ENCODE data around the gene CXCL16. TPM values are rescaled to one million over a fixed set of nuclear protein-coding genes. Genes with fewer than 3 reads are reported as not detected.

CXCL16 gene
- total RNA-seq, 6 experiments from 2014 or later = 13.3 to 69.6 (median 31.3) TPM

DNA sequence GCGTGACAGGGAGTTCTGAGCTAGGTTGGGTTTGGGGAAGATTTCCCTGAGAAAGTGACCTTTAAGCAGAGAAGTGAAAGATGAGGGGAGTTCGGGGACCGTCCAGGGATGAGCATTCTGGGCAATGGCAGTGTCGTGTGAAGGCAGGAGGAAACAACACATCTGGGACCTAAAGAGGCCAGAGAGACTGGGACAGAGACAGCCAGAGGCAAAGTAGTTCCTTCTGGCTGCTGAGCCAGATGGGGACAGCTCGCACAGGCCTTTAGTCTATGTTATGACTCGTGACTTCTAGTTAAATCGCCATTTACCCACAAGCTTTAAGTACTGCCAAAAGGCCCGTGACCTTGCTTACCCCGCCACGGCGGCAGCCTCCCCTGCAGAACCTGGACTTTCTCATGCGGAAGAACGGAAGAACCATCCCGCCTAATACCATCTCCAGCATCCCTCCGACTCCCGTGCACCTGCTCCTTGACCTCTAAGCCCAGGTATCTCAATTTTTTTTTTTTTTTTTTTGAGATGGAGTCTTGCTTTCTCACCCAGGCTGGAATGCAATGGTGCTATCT lies 17.0 kb downstream of the CXCL16 start:
- Histone ChIP-seq H3K27me3 (no peaks in the 10 kb centered on the region), H3K9me3 (no peaks in the 10 kb centered on the region), H3K4me1 (peaks cover 0 to 35% (median 18%) of the 10 kb centered on the region in 4 donors), H3K27ac (no peak overlapping the region), H3K4me3 (no peak overlapping the region), H3K36me3 (peaks cover 0 to 5% (median 1%) of the 10 kb centered on the region in 4 donors)
- ATAC-seq (no peak), DNase-seq (no peak)
- intact Hi-C loops (cut with DNase I) = no loop called here
- no peak for TF ChIP-seq POLR2A (IDR thresholded peaks at IDR 0.05)
- TF ChIP-seq, protein P1, sequence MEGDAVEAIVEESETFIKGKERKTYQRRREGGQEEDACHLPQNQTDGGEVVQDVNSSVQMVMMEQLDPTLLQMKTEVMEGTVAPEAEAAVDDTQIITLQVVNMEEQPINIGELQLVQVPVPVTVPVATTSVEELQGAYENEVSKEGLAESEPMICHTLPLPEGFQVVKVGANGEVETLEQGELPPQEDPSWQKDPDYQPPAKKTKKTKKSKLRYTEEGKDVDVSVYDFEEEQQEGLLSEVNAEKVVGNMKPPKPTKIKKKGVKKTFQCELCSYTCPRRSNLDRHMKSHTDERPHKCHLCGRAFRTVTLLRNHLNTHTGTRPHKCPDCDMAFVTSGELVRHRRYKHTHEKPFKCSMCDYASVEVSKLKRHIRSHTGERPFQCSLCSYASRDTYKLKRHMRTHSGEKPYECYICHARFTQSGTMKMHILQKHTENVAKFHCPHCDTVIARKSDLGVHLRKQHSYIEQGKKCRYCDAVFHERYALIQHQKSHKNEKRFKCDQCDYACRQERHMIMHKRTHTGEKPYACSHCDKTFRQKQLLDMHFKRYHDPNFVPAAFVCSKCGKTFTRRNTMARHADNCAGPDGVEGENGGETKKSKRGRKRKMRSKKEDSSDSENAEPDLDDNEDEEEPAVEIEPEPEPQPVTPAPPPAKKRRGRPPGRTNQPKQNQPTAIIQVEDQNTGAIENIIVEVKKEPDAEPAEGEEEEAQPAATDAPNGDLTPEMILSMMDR (IDR thresholded peaks at IDR 0.05) = no peak
- 85% methylated on average over 14 of the region's 16 CpGs for WGBS (ENCODE audit: insufficient coverage, low coverage, low lambda C conversion rate, missing lambda C conversion rate)

DNA sequence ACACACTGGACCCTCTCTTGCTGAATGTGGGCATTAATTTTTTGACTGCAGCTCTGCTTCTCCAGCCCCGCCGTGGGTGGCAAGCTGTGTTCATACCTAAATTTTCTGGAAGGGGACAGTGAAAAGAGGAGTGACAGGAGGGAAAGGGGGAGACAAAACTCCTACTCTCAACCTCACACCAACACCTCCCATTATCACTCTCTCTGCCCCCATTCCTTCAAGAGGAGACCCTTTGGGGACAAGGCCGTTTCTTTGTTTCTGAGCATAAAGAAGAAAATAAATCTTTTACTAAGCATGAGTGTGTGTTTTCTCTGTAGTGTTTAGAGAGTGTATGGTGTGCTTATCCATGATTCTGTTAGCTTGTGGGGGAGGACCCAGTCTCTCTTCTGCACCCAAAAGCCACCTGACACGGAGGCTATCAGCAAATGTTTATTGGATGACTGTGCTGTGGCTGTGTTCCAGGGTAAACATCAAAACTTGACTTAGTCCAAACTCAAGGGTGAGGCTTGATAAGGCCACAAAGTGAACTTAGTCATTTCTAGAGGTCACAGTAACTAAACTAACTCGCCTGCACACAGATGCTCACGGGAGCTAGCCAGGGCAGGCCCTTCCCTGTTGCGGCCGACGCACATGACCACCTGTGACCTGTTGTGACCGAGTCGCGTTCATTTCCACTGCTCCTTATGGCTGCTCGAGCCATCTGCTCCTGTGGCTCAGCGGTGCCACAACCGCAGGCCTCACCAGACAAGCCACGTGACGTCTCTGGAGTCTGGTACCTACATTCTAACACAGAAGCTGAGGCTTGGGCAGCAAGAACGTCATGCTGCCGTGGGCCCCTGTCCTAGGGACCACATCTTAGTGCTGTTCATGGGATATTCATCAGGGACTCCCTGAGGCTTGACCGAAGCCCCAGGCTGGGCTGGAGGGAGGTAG lies 18.3 kb downstream of the CXCL16 start:
- H3K27ac ChIP-seq = peak overlapping the region in 2 of 3 donors; percentile 62 to 71
- H3K4me3 ChIP-seq = no peak overlapping the region
- DNase-seq (peak; percentile 73 to 93 (median 87)), ATAC-seq (peak; percentile 86 to 92 (median 89))
- peaks cover 0 to 25% (median 12%) of the 10 kb centered on the region in 4 donors for H3K4me1 ChIP-seq
- WGBS (ENCODE audit: insufficient coverage, low coverage, low lambda C conversion rate, missing lambda C conversion rate) = 49% methylated on average over 4 of the region's 20 CpGs
- intact Hi-C loops (cut with DNase I) = no loop called here
- TF ChIP-seq, protein P1 (IDR thresholded peaks at IDR 0.05) = no peak
- TF ChIP-seq POLR2A (IDR thresholded peaks at IDR 0.05) = no peak
- no peaks in the 10 kb centered on the region for H3K9me3 ChIP-seq
- peaks cover 0 to 13% (median 2%) of the 10 kb centered on the region in 4 donors for H3K36me3 ChIP-seq
- H3K27me3 ChIP-seq = no peaks in the 10 kb centered on the region

DNA sequence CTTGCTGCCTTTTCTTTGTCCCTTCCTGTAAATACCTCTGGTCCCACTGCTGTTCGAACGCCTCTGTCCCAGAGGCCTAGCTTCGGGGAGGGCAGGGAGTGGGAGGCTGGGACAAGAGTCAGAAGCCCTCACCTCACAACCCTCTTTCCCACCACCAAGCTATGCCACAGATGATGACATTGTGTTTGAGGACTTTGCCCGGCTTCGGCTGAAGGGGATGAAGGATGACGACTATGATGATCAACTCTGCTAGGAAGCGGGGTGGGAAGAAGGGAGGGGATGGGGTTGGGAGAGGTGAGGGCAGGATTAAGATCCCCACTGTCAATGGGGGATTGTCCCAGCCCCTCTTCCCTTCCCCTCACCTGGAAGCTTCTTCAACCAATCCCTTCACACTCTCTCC lies 18.9 kb downstream of the CXCL16 start:
- peak overlapping the region in 2 of 3 donors; percentile 57 to 62 for H3K27ac ChIP-seq
- H3K4me3 ChIP-seq = no peak overlapping the region
- H3K4me1 ChIP-seq = peaks cover 0 to 25% (median 11%) of the 10 kb centered on the region in 4 donors
- no peaks in the 10 kb centered on the region for H3K27me3 ChIP-seq
- peaks cover 0 to 13% (median 2%) of the 10 kb centered on the region in 4 donors for H3K36me3 ChIP-seq
- intact Hi-C loops (cut with DNase I) = no loop called here
- H3K9me3 ChIP-seq = no peaks in the 10 kb centered on the region
- ATAC-seq (peak in 2 of 4 donors; percentile 3 to 55), DNase-seq (peak in 1 of 3 donors; percentile 37)
- WGBS (ENCODE audit: insufficient coverage, low coverage, low lambda C conversion rate, missing lambda C conversion rate) = 57% methylated on average over 2 of the region's 7 CpGs
- no peak for TF ChIP-seq POLR2A (IDR thresholded peaks at IDR 0.05)
- TF ChIP-seq, protein P1 (IDR thresholded peaks at IDR 0.05) = no peak

DNA sequence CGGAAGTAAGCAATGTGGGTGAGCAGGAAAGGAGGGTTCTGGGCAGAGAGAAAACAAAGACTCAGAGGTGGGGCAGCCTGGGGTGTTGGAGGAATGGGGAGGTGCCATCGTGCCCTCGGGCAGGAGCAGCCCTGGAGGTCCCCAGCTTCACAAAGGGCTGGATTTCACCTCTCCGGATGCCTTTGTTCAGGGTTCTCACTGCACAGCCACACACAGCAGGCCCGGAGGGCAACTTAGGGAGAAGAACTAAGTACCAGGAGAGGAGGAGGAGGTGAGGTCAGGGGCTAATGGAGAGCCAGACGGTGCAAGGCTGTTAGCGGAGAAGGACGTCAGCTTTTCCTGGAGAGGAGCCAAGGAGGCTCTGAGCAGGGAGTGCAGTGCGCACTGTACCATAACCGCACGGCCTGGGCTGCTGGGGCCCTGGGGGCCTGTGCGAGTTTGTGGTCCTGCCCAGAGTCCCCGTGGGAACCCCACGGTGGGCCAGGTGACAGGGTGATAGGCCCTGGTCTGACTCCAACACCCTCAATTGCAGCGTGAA lies 20.0 kb downstream of the CXCL16 start:
- 43% methylated on average over 4 of the region's 15 CpGs for WGBS (ENCODE audit: insufficient coverage, low coverage, low lambda C conversion rate, missing lambda C conversion rate)
- intact Hi-C loops (cut with DNase I) = no loop called here
- no peak overlapping the region for H3K27ac ChIP-seq
- no peak overlapping the region for H3K4me3 ChIP-seq
- peak in 2 of 4 donors; percentile 5 to 16 for ATAC-seq
- peaks cover 0 to 25% (median 11%) of the 10 kb centered on the region in 4 donors for H3K4me1 ChIP-seq
- peak in 1 of 3 donors; percentile 55 for DNase-seq
- H3K9me3 ChIP-seq = no peaks in the 10 kb centered on the region
- H3K36me3 ChIP-seq = peaks cover 0 to 13% (median 2%) of the 10 kb centered on the region in 4 donors
- TF ChIP-seq, protein P1 (IDR thresholded peaks at IDR 0.05) = no peak
- TF ChIP-seq POLR2A (IDR thresholded peaks at IDR 0.05) = no peak
- H3K27me3 ChIP-seq = no peaks in the 10 kb centered on the region

Data from right lobe of liver (tissue), 6 donors.